GM08714 (cell line): Measurements from ENCODE around the gene CRYGD.
"Not testable (repeated sequence)": the region's sequence is repeated elsewhere in the genome, so short reads cannot be mapped to it uniquely, and the experiment has no call there.

Experiments
- H3K4me3 ChIP-seq: fragments of 200-500 bp; sonication (Bioruptor generic); 2 replicates; pipeline ENCODE4 v1.5.1; 2014; ENCODE audit warnings: mild to moderate bottlenecking, low read length, inconsistent platforms
- ZNF274 ChIP-seq: IDR thresholded peaks from 2 replicates; pipeline ENCODE4 v1.6.1; 2012; ENCODE audit warnings: mild to moderate bottlenecking, low read depth, low read length

Gene CRYGD

GRCh38 chr2:208124013-208124715 is at the start of gene CRYGD:
Gene CRYGD, minus strand, starts transcription at chr2:208124524. Its CDS starts 51 bp downstream, at chr2:208124473.
- not testable (repeated sequence) for H3K4me3 ChIP-seq

GRCh38 chr2:208172125-208172524 is 47.8 kb upstream of the CRYGD start:
- H3K4me3 ChIP-seq = no peak overlapping the region
- no peak for TF ChIP-seq ZNF274

- no peak overlapping the region for H3K4me3 ChIP-seq
- TF ChIP-seq ZNF274 = no peak
Measured at GRCh38 chr2:208164951-208165755, 40.8 kb upstream of the CRYGD start.

GRCh38 chr2:208163489-208163888 is 39.2 kb upstream of the CRYGD start, which contains the start of gene CRYGA:
Gene CRYGA, minus strand, starts transcription at chr2:208163589. Its CDS starts 33 bp downstream, at chr2:208163556.
- H3K4me3 ChIP-seq = no peak within 1 kb of the TSS
- TF ChIP-seq ZNF274 = no peak

- TF ChIP-seq ZNF274 = no peak
Measured at GRCh38 chr2:208156439-208156838, 32.1 kb upstream of the CRYGD start.

GRCh38 chr2:208153156-208153555 is 28.8 kb upstream of the CRYGD start:
- TF ChIP-seq ZNF274 = no peak

More at GRCh38 chr2:208156439-208156838, 32.1 kb upstream of the CRYGD start:
- H3K4me3 ChIP-seq = no peak overlapping the region

GRCh38 chr2:208150956-208151355 is 26.6 kb upstream of the CRYGD start:
- no peak for TF ChIP-seq ZNF274
- no peak overlapping the region for H3K4me3 ChIP-seq

More at GRCh38 chr2:208153156-208153555, 28.8 kb upstream of the CRYGD start:
- no peak overlapping the region for H3K4me3 ChIP-seq

- no peak overlapping the region for H3K4me3 ChIP-seq
- TF ChIP-seq ZNF274 = no peak
Measured at GRCh38 chr2:208150094-208150493, 25.8 kb upstream of the CRYGD start.

- no peak overlapping the region for H3K4me3 ChIP-seq
- no peak for TF ChIP-seq ZNF274
Measured at GRCh38 chr2:208148803-208149202, 24.5 kb upstream of the CRYGD start.

GRCh38 chr2:208147759-208148158 is 23.4 kb upstream of the CRYGD start:
- H3K4me3 ChIP-seq = no peak overlapping the region
- no peak for TF ChIP-seq ZNF274

GRCh38 chr2:208147008-208147407 is 22.7 kb upstream of the CRYGD start:
- no peak overlapping the region for H3K4me3 ChIP-seq
- TF ChIP-seq ZNF274 = no peak

- TF ChIP-seq ZNF274 = no peak
- no peak within 1 kb of the TSS for H3K4me3 ChIP-seq
Measured at GRCh38 chr2:208146006-208146405, 21.7 kb upstream of the CRYGD start, which contains the start of gene CRYGB. Gene CRYGB, minus strand, starts transcription at chr2:208146158. Its CDS starts 38 bp downstream, at chr2:208146120.

- no peak for TF ChIP-seq ZNF274
- H3K4me3 ChIP-seq = no peak overlapping the region
Measured at GRCh38 chr2:208142925-208143799, 18.8 kb upstream of the CRYGD start.
